K562 (cell line): ENCODE data around the gene SCAMP5. TPM values are rescaled to one million over a fixed set of nuclear protein-coding genes. Genes with fewer than 3 reads are reported as not detected.
A peak's percentile ranks its signal among the peaks of the same experiment; 100 is the strongest.

ENCODE experiments used
- ATAC-seq: fragments of 200-7000 bp; cut with Tn5 transposase; 3 replicates; pipeline ENCODE4 v1.9.1; 2020; ENCODE audit warnings: moderate library complexity
- BruUV-seq: library from RNA; stranded (reverse); fragments of 400-500 nt; replicated peaks from 2 replicates; lab custom pipeline; 2021; lab: Mats Ljungman, UMichigan
- CTCF ChIA-PET: fragments of 300-600 bp; formaldehyde crosslinking; extraction: SDS; loops from one replicate; lab custom pipeline; 2021; ENCODE audit warnings: low intra/inter-chr PET ratio; lab: Yijun Ruan, JAX
- POLR2A ChIA-PET: fragments of 300-600, 350-650 bp; sonication (Branson Sonifier 250); formaldehyde crosslinking; extraction: SDS; loops from one replicate; lab custom pipeline; 2021; ENCODE audit warnings: antibody characterized with exemption, inconsistent platforms; lab: Yijun Ruan, JAX
- DNase-seq, 4 experiments: peaks; one replicate each; pipeline versions ENCODE4 v3.0.0 to v3.0.0-alpha.2; 2011 to 2018; ENCODE audit warnings: low spot score in 3 of 4, mixed read lengths in 3 of 4; ENCODE audit errors: extremely low read depth in 1 of 4
- FAIRE-seq: peaks from 2 replicates; lab custom pipeline; 2011; peaks lifted over from hg19 to GRCh38; lab: Jason Lieb, UNC
- H2AFZ ChIP-seq: 2 replicates; pipeline ENCODE4 v1.6.0; 2011; ENCODE audit warnings: low read depth, low read length, control low read depth, inconsistent platforms
- H3K27ac ChIP-seq: fragments of 200-600 bp; 3 replicates; pipeline ENCODE4 v1.8.0; 2011; ENCODE audit warnings: low read depth, mild to moderate bottlenecking, control low read depth, inconsistent platforms, low read length, moderate library complexity, mixed read lengths; ENCODE audit errors: extremely low read depth
- H3K27me3 ChIP-seq, 2 experiments: fragments of 300-600 bp in 1 of 2; 2 replicates in 1 of 2; 3 replicates in 1 of 2; pipeline versions ENCODE4 v1.6.0 to v1.8.0; 2011; ENCODE audit warnings: inconsistent platforms in 2 of 2, low read length in 2 of 2, mild to moderate bottlenecking in 1 of 2, mixed read lengths in 1 of 2, moderate library complexity in 1 of 2; ENCODE audit not compliant: control insufficient read depth in 2 of 2, insufficient read depth in 2 of 2
- H3K36me3 ChIP-seq: fragments of 300-600 bp; 3 replicates; pipeline ENCODE4 v1.8.0; 2011; ENCODE audit warnings: mild to moderate bottlenecking, low read length, inconsistent platforms; ENCODE audit not compliant: control insufficient read depth, insufficient read depth
- H3K4me1 ChIP-seq, 2 experiments: fragments of 200-600 bp in 1 of 2; replicated peaks in 1 of 2; 2 replicates in 1 of 2; 3 replicates in 1 of 2; pipeline versions ENCODE4 v1.5.1 to v1.8.0; 2011; ENCODE audit warnings: inconsistent platforms in 2 of 2, low read length in 2 of 2, mild to moderate bottlenecking in 1 of 2, mixed read lengths in 1 of 2, moderate library complexity in 1 of 2; ENCODE audit not compliant: control insufficient read depth in 2 of 2, insufficient read depth in 2 of 2
- H3K4me2 ChIP-seq: 2 replicates; pipeline ENCODE4 v1.6.1; 2011; ENCODE audit warnings: low read length, control low read depth, inconsistent platforms, mixed read lengths; ENCODE audit not compliant: insufficient read depth
- H3K4me3 ChIP-seq: fragments of 200-600 bp; sonication (generic), shearing (Covaris generic); 2 replicates; pipeline ENCODE4 v1.5.1; 2016; ENCODE audit warnings: control low read depth, inconsistent platforms
- H3K79me2 ChIP-seq: fragments of 200-600 bp; 3 replicates; pipeline ENCODE4 v1.8.0; 2011; ENCODE audit warnings: low read length, inconsistent platforms; ENCODE audit not compliant: control insufficient read depth, insufficient read depth
- H3K9ac ChIP-seq, 2 experiments: 2 replicates each; pipeline versions ENCODE4 v1.6.0 to v1.6.1; 2011; ENCODE audit warnings: low read depth in 2 of 2, low read length in 2 of 2, control low read depth in 1 of 2, inconsistent platforms in 1 of 2, mild to moderate bottlenecking in 1 of 2, mixed read lengths in 1 of 2; ENCODE audit not compliant: insufficient read depth in 1 of 2
- H3K9me1 ChIP-seq: one replicate; pipeline ENCODE4 v1.6.0; 2011; ENCODE audit warnings: inconsistent platforms, mild to moderate bottlenecking, low read length, moderate library complexity; ENCODE audit not compliant: control insufficient read depth, insufficient read depth
- H3K9me3 ChIP-seq: replicated peaks from 2 replicates; pipeline ENCODE4 v1.5.1; 2011; ENCODE audit warnings: low read depth, low read length, inconsistent platforms; ENCODE audit not compliant: control insufficient read depth, insufficient read depth
- H4K20me1 ChIP-seq: replicated peaks from 2 replicates; pipeline ENCODE4 v1.6.1; 2011; ENCODE audit warnings: low read length, inconsistent platforms, mixed read lengths; ENCODE audit not compliant: control insufficient read depth, insufficient read depth
- HMG20A ChIP-seq: fragments of 450-650 bp; formaldehyde crosslinking; conservative IDR thresholded peaks from 2 replicates; pipeline ENCODE4 v1.4.0; 2020; ENCODE audit warnings: mild to moderate bottlenecking, mixed read lengths
- KLF13 ChIP-seq: fragments of 450-650 bp; IDR thresholded peaks from 2 replicates; pipeline ENCODE4 v1.6.1; 2016; ENCODE audit warnings: missing genetic modification characterization, low read depth, mild to moderate bottlenecking, missing compliant biosample characterization, moderate library complexity, borderline replicate concordance
- NFIC ChIP-seq: fragments of 450-650 bp; IDR thresholded peaks from 2 replicates; pipeline ENCODE4 v1.6.1; 2017; ENCODE audit warnings: mild to moderate bottlenecking, inconsistent platforms
- POLR2H ChIP-seq: IDR thresholded peaks from 2 replicates; pipeline ENCODE4 v1.6.1; 2016; ENCODE audit warnings: missing genetic modification characterization, low read depth, mild to moderate bottlenecking, control low read depth, missing compliant biosample characterization, moderate library complexity
- YBX1 ChIP-seq: fragments of 450-650 bp; IDR thresholded peaks from 2 replicates; pipeline ENCODE4 v1.7.1; 2016; ENCODE audit warnings: mild to moderate bottlenecking
- ZBTB8A ChIP-seq: fragments of 450-650 bp; IDR thresholded peaks from 2 replicates; pipeline ENCODE4 v1.6.1; 2018; ENCODE audit warnings: mild to moderate bottlenecking, moderate library complexity; ENCODE audit not compliant: partially characterized antibody
- WGBS: fragments of 100-300 bp; shearing (Covaris generic); methylation state at CpG from one replicate; pipeline ENCODE4 v1.1.6; 2016; ENCODE audit warnings: low coverage, mixed read lengths; ENCODE audit not compliant: insufficient coverage; ENCODE audit errors: missing lambda C conversion rate; 5-methylcytosine and 5-hydroxymethylcytosine counted together
- in situ Hi-C: fragments of 300-500 bp; cut with MboI; formaldehyde crosslinking; loops from 4 replicates; pipeline ENCODE4 v1.15.0; 2018; ENCODE audit warnings: inconsistent platforms, mixed read lengths
- intact Hi-C: fragments of 100-400 bp; cut with micrococcal nuclease; formaldehyde crosslinking; loops from 2 replicates; pipeline ENCODE4 v1.14.2; 2022
- polyA plus RNA-seq, 8 experiments: library from polyadenylated mRNA; depleted of rRNA in 4 of 8; stranded (reverse) in 5 of 8; unstranded in 3 of 8; fragments of >200 nt; fragmentation: Nextera tagmentation in 2 of 8; fragmentation: Illumina TruSeq in 1 of 8; extraction: Ambion mirVana in 2 of 8; extraction: Trizol in 1 of 8; gene quantifications; 2 replicates each; pipeline versions ENCODE4 v1.2.1 to v1.2.3, GENCODE V29; 2011 to 2014; ENCODE audit warnings: inconsistent platforms in 1 of 8, missing spikeins in 1 of 8
- total RNA-seq, 7 experiments: library from RNA; depleted of rRNA in 6 of 7; stranded (reverse); fragments of >200 nt in 6 of 7; fragmentation: Illumina TruSeq in 2 of 7; extraction: Trizol in 2 of 7; gene quantifications; 2 replicates each; pipeline versions ENCODE4 v1.2.1 to v1.2.3, GENCODE V29; 2011 to 2021; ENCODE audit warnings: low replicate concordance in 1 of 7
- TF ChIP-seq, protein P1 (sequence below), 2 experiments: fragments of 450-650 bp in 1 of 2; sonication (generic) in 1 of 2; formaldehyde crosslinking in 1 of 2; IDR thresholded peaks; 2 replicates each; pipeline versions ENCODE4 v1.7.1 to v1.9.0; 2016 to 2022; ENCODE audit warnings: inconsistent platforms in 1 of 2, mild to moderate bottlenecking in 1 of 2, missing genetic modification reagents in 1 of 2
- TF ChIP-seq, protein P2 (sequence below): sonication (generic); formaldehyde crosslinking; IDR thresholded peaks from 2 replicates; pipeline ENCODE4 v1.8.1; 2023; ENCODE audit warnings: mild to moderate bottlenecking, missing genetic modification reagents
- TF ChIP-seq, protein P3 (sequence below): fragments of 250-450 bp; sonication (Bioruptor Pico); IDR thresholded peaks from 2 replicates; pipeline ENCODE4 v1.8.0; 2022; ENCODE audit warnings: moderate library complexity, mild to moderate bottlenecking, inconsistent platforms

SCAMP5 gene
- total and polyA plus RNA-seq, 9 of the 15 experiments (the other 6 are each of a cell fraction or from before 2014, with no cell fraction given): 0.09 to 0.29 (median 0.19) TPM; not detected in 5

DNA sequence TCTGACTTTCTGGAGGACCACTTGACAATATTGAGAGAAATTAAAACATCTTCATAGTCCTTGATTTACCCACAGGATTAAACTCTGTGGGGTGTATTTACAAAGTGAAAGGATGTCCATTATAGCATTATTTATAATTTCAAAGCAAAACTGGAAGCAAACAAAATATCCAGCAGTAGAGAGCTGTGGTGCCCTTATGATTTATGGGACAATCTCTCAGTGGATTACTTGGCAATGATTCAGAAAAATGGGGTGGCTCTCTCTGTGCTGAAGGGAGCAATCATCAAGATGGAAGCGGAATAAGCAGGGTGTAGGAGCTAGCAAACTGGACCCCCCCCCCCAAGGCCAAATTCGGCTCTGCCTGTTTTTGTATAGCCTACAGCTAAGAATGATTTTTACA is 37.0 kb downstream of the SCAMP5 start:
- no peaks in the 10 kb centered on the region for H4K20me1 ChIP-seq
- no peak overlapping the region for H3K9ac ChIP-seq
- no peaks in the 10 kb centered on the region for H3K9me3 ChIP-seq
- H3K9me1 ChIP-seq: no peaks in the 10 kb centered on the region
- no peaks in the 10 kb centered on the region for H3K79me2 ChIP-seq
- no peak overlapping the region for H3K27ac ChIP-seq
- WGBS: no CpG with 5 or more reads among the region's 2 CpGs
- no peaks in the 10 kb centered on the region for H3K27me3 ChIP-seq
- ATAC-seq (no peak), DNase-seq (no peak), FAIRE-seq (no peak)
- POLR2A ChIA-PET: interaction anchor here (0.6 to 1.8 kb wide), 4 partner anchors 9 to 168 kb away, joined by 3 to 7 read pairs (median 4); partner anchors contain the start of gene PPCDC
- CTCF ChIA-PET: no interaction called here
- no peak overlapping the region for H3K4me3 ChIP-seq
- peaks cover 4% of the 10 kb centered on the region; the same call in 1 of the 3 replicates for H3K36me3 ChIP-seq
- no peak overlapping the region for H3K4me2 ChIP-seq
- BruUV-seq: no TSS peak
- intact Hi-C loops: no loop called here
- peaks cover 20 to 25% of the 10 kb centered on the region in 2 experiments for H3K4me1 ChIP-seq
- in situ Hi-C loops: no loop called here
- no peak overlapping the region for H2AFZ ChIP-seq
- TF ChIP-seq HMG20A (CRISPR knock-in tag): no peak
- TF ChIP-seq NFIC: peak; percentile 60
- TF ChIP-seq KLF13 (tag): no peak
- TF ChIP-seq YBX1: no peak
- TF ChIP-seq ZBTB8A: no peak
- TF ChIP-seq, protein P1, sequence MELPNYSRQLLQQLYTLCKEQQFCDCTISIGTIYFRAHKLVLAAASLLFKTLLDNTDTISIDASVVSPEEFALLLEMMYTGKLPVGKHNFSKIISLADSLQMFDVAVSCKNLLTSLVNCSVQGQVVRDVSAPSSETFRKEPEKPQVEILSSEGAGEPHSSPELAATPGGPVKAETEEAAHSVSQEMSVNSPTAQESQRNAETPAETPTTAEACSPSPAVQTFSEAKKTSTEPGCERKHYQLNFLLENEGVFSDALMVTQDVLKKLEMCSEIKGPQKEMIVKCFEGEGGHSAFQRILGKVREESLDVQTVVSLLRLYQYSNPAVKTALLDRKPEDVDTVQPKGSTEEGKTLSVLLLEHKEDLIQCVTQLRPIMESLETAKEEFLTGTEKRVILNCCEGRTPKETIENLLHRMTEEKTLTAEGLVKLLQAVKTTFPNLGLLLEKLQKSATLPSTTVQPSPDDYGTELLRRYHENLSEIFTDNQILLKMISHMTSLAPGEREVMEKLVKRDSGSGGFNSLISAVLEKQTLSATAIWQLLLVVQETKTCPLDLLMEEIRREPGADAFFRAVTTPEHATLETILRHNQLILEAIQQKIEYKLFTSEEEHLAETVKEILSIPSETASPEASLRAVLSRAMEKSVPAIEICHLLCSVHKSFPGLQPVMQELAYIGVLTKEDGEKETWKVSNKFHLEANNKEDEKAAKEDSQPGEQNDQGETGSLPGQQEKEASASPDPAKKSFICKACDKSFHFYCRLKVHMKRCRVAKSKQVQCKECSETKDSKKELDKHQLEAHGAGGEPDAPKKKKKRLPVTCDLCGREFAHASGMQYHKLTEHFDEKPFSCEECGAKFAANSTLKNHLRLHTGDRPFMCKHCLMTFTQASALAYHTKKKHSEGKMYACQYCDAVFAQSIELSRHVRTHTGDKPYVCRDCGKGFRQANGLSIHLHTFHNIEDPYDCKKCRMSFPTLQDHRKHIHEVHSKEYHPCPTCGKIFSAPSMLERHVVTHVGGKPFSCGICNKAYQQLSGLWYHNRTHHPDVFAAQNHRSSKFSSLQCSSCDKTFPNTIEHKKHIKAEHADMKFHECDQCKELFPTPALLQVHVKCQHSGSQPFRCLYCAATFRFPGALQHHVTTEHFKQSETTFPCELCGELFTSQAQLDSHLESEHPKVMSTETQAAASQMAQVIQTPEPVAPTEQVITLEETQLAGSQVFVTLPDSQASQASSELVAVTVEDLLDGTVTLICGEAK (IDR thresholded peaks at IDR 0.05): no peak
- TF ChIP-seq, protein P1 (CRISPR knock-in tag; IDR thresholded peaks at IDR 0.05): no peak
- TF ChIP-seq, protein P2, sequence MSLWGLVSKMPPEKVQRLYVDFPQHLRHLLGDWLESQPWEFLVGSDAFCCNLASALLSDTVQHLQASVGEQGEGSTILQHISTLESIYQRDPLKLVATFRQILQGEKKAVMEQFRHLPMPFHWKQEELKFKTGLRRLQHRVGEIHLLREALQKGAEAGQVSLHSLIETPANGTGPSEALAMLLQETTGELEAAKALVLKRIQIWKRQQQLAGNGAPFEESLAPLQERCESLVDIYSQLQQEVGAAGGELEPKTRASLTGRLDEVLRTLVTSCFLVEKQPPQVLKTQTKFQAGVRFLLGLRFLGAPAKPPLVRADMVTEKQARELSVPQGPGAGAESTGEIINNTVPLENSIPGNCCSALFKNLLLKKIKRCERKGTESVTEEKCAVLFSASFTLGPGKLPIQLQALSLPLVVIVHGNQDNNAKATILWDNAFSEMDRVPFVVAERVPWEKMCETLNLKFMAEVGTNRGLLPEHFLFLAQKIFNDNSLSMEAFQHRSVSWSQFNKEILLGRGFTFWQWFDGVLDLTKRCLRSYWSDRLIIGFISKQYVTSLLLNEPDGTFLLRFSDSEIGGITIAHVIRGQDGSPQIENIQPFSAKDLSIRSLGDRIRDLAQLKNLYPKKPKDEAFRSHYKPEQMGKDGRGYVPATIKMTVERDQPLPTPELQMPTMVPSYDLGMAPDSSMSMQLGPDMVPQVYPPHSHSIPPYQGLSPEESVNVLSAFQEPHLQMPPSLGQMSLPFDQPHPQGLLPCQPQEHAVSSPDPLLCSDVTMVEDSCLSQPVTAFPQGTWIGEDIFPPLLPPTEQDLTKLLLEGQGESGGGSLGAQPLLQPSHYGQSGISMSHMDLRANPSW (CRISPR knock-in tag): no peak
- TF ChIP-seq, protein P3, sequence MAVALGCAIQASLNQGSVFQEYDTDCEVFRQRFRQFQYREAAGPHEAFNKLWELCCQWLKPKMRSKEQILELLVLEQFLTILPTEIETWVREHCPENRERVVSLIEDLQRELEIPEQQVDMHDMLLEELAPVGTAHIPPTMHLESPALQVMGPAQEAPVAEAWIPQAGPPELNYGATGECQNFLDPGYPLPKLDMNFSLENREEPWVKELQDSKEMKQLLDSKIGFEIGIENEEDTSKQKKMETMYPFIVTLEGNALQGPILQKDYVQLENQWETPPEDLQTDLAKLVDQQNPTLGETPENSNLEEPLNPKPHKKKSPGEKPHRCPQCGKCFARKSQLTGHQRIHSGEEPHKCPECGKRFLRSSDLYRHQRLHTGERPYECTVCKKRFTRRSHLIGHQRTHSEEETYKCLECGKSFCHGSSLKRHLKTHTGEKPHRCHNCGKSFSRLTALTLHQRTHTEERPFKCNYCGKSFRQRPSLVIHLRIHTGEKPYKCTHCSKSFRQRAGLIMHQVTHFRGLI (CRISPR knock-in tag): no peak
- TF ChIP-seq POLR2H: no peak
